Stimulated activated memory B cell treated with anti-CD40 and anti-IgM and Interleukin-4, amounts not matched to agents 10 μg/mL and 1 μg/mL and 100 μg/mL, for 72 hours (primary cell): ENCODE measurements around the gene CNRIP1.
A peak's percentile ranks its signal among the peaks of the same experiment; 100 is the strongest.

Experiments
- ATAC-seq: fragments of 150-1000 bp; cut with Tn5 transposase; 2 replicates; pipeline ENCODE4 v1.10.0; 2021
- H3K27ac Mint-ChIP-seq: one replicate; pipeline ENCODE4 v1.8.0; 2022; ENCODE audit warnings: mild to moderate bottlenecking, mixed read lengths
- H3K27me3 Mint-ChIP-seq: one replicate; pipeline ENCODE4 v1.8.0; 2022; ENCODE audit warnings: mixed read lengths
- H3K36me3 Mint-ChIP-seq: one replicate; pipeline ENCODE4 v1.8.0; 2022; ENCODE audit warnings: mixed read lengths
- H3K4me1 Mint-ChIP-seq: one replicate; pipeline ENCODE4 v1.8.0; 2022; ENCODE audit warnings: mixed read lengths
- H3K4me3 Mint-ChIP-seq: one replicate; pipeline ENCODE4 v1.8.0; 2022; ENCODE audit warnings: mild to moderate bottlenecking, moderate library complexity, mixed read lengths
- H3K9me3 Mint-ChIP-seq: one replicate; pipeline ENCODE4 v1.8.0; 2022; ENCODE audit warnings: mixed read lengths

CNRIP1 gene, protein sequence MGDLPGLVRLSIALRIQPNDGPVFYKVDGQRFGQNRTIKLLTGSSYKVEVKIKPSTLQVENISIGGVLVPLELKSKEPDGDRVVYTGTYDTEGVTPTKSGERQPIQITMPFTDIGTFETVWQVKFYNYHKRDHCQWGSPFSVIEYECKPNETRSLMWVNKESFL

DNA sequence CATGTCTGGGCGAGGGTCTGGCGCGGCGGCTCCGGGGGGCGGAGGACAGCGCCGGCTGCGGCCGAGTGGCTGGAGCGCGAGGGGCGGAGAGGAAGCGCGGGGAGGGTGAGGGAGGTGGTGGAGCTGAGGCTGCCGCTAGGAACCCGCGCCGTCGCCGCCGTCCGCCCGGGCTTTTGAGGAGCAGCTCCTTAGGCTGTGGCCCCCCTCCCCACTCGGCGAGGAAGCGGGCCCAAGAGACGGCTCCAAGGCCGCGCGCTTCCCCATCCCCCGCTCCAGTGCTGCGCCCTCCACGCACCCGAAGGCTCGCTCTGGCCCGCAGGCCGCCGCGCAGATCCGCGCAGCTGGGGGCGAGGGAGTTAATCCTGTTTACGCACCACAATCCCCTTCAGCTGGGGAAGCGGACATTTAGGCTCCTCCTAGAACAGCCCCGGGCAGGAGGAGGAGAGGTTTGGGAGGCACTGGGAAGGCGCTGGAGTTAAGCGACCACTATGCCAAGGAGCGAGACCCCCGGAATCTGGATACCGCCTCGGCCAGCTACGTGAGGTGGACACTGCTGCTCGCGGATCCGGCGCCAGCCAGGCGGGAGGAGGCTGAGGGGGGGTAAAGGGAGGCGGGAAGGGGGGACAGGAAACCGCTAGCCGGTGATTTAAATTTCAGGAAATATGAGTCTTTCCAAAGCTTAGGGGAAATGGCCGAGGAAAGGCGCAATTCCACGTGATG, at the start of gene CNRIP1:
TSS of gene CNRIP1 (minus strand) at position 552 of the 720 bp plus-strand sequence. CDS start at position 3, 549 bp downstream.
- Mint-ChIP-seq H3K4me3 (peak within 1 kb of the TSS; percentile 66), H3K27ac (peak within 1 kb of the TSS; percentile 53)

DNA sequence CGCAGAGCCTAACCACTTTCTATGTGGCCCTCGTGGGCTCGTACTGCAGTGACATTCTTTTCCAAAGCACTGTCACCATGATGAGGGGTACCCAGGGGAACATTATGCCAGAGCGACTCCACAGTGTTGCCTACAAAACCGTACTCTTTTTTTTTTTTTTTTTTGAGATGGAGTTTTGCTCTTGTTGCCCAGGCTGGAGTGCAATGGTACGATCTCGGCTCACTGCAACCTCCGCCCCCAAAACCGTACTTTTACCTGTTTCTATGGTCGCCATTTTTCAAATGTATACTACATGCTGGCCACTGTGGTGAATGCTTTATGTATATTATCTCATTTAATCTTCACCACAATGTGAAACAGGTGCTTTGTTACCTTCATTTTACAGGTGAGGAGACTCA, 49.6 kb upstream of the CNRIP1 start:
- no peak overlapping the region for H3K4me3 Mint-ChIP-seq

More for the DNA sequence above, at the start of gene CNRIP1:
- H3K27me3 Mint-ChIP-seq: peaks cover 40% of the 10 kb centered on the region
- no peaks in the 10 kb centered on the region for H3K36me3 Mint-ChIP-seq
- peak; percentile 58 for ATAC-seq
- no peaks in the 10 kb centered on the region for H3K9me3 Mint-ChIP-seq
- H3K4me1 Mint-ChIP-seq: peaks cover 19% of the 10 kb centered on the region

DNA sequence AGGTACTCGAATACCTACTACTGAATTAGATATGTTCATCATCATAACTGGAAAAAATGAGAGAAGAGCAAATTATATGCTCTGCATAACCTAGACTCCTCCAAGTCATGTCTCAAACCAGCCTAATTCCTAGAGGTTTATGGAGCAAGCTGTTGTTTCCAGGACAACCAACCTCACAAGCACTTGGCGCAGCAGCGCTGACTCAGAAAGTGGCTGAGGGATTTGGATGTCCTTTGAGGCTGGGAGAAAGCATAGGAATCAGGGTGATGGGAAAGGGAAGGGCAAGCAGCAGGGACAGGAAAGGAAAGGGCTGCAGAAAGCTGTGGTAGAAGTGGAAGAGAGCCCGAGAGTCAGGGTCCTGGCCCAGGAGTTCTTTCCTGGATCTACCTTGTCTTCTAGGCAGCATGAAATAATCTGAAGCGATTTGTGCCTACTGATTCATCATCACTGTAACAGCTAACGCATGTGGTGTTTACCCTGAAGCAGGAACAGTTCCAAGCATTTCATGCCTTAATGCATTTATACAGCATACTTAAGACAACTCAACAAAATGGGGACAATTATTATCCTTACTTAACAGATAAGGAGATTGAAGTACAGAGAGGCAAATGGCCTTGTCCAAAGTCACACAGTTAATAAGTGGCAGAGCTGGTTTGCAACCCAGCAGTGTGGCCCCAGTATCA, 49.0 kb upstream of the CNRIP1 start:
- Mint-ChIP-seq H3K4me1 (peaks cover 82% of the 10 kb centered on the region), H3K27me3 (no peaks in the 10 kb centered on the region), H3K36me3 (peaks cover 27% of the 10 kb centered on the region), H3K4me3 (peak overlapping the region; percentile 74), H3K9me3 (no peaks in the 10 kb centered on the region), H3K27ac (peak overlapping the region; percentile 97)
- ATAC-seq: no peak

More for the DNA sequence above, 49.6 kb upstream of the CNRIP1 start:
- peaks cover 27% of the 10 kb centered on the region for H3K36me3 Mint-ChIP-seq
- H3K4me1 Mint-ChIP-seq: peaks cover 82% of the 10 kb centered on the region
- H3K9me3 Mint-ChIP-seq: no peaks in the 10 kb centered on the region
- no peak for ATAC-seq
- H3K27me3 Mint-ChIP-seq: no peaks in the 10 kb centered on the region
- peak overlapping the region; percentile 97 for H3K27ac Mint-ChIP-seq

DNA sequence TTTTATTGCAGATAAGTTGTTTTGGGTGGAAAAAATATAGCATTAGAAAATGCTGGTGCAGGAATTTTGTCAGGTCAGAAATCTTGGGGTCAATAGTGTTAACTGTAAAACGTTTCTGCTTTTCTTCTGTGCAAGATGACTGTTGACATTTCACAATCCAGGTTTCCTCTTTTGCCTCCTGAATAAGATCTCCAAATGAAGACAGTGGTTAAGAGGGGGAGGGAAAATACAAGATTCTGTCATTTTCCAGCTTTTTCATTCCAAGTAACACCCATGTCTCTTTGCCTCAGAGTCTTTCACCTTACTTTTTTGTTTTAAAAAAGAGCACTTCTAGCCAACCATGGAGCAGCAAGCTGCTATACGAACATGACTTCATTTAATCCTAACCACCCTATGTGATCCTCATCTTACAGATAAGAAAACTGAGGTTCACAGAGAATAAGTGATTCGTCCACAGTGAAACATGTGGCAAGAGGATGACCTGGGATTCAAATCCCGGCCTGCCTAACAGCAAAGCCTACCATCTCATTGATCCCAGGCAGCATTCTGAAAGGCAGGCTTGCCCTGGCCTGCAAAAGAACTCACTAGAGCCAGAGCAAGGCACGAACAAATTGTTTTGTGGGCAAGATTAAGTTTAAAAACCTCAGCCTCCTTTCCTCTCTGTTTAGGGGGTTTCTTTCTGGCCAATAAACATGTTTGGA, 48.4 kb upstream of the CNRIP1 start:
- peaks cover 26% of the 10 kb centered on the region for H3K36me3 Mint-ChIP-seq
- no peak for ATAC-seq
- H3K27me3 Mint-ChIP-seq: no peaks in the 10 kb centered on the region
- peaks cover 88% of the 10 kb centered on the region for H3K4me1 Mint-ChIP-seq
- H3K4me3 Mint-ChIP-seq: peak overlapping the region; percentile 74
- no peaks in the 10 kb centered on the region for H3K9me3 Mint-ChIP-seq
- peak overlapping the region; percentile 97 for H3K27ac Mint-ChIP-seq

DNA sequence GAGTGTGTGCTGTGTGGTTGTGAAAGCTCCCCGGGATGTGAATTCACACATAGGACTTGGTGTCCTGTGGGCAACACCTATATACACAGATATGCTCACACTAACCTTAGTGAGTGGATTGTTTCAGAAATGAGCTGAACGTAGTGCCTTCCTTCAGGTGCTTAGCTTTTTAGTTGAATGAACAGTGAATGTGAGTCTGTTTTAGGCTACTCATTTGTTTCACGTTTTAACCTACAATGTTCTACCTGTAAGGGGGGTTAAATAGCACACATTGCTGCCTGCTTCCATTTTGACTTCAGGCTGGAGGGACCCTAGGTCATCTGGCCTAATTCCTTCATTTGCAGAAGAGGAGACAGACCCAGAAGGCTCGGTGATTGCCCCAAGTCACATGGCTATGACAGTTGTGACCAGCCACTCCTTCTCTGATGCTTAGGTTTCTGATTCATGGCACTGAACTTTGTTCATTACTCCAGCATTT, 46.4 kb upstream of the CNRIP1 start:
- peak; percentile 70 for ATAC-seq
- Mint-ChIP-seq H3K27me3 (no peaks in the 10 kb centered on the region), H3K4me3 (peak overlapping the region; percentile 98), H3K4me1 (peaks cover 84% of the 10 kb centered on the region), H3K9me3 (no peaks in the 10 kb centered on the region), H3K27ac (peak overlapping the region; percentile 97), H3K36me3 (peaks cover 18% of the 10 kb centered on the region)

DNA sequence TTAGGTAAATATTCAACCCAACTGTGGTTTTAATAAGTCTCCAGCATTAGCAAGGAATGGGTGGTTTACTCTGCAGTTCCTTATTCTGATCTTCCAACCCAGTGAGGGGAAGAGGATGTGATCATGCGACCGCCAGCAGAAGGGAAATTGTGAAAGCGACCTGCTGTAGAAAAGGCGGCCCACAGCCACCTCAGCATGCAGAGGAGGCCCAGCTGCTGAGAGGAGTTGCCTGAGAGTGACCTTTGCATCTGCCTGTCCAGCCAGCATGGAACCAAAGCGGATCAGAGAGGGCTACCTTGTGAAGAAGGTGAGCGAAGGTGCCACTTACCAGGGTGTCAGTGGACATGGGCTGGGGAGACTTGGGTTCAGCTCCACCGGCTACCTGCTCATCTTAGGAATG, 45.3 kb upstream of the CNRIP1 start, which contains the start of gene PLEK:
TSS of gene PLEK (plus strand) at position 196 of the 400 bp plus-strand sequence. CDS start at position 266, 70 bp downstream.
- H3K27me3 Mint-ChIP-seq: no peaks in the 10 kb centered on the region
- no peaks in the 10 kb centered on the region for H3K9me3 Mint-ChIP-seq
- peaks cover 74% of the 10 kb centered on the region for H3K4me1 Mint-ChIP-seq
- H3K36me3 Mint-ChIP-seq: peaks cover 16% of the 10 kb centered on the region
- ATAC-seq: peak; percentile 85
- H3K4me3 Mint-ChIP-seq: peak within 1 kb of the TSS; percentile 98
- H3K27ac Mint-ChIP-seq: peak within 1 kb of the TSS; percentile 97

DNA sequence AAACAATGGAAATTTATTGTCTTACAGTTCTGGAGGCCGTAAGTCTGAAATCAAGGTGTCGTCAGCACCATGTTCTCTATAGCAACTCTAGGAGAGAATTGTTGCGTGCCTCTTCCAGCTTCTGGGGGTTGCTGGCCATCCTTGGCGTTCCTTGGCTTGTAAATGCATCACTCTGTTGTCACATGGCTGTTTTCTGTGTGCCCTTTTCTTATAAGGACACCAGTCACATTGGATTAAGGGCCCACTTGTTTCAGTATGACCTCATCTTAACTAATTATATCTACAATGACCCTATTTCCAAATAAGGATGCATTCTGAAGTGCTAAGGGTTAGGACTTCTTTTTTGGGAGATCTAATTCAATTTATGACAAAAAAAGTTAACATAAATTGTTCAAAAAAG, 44.0 kb upstream of the CNRIP1 start:
- Mint-ChIP-seq H3K36me3 (peaks cover 3% of the 10 kb centered on the region), H3K4me1 (peaks cover 65% of the 10 kb centered on the region), H3K27me3 (no peaks in the 10 kb centered on the region), H3K27ac (peak overlapping the region; percentile 97), H3K9me3 (no peaks in the 10 kb centered on the region), H3K4me3 (no peak overlapping the region)
- no peak for ATAC-seq

DNA sequence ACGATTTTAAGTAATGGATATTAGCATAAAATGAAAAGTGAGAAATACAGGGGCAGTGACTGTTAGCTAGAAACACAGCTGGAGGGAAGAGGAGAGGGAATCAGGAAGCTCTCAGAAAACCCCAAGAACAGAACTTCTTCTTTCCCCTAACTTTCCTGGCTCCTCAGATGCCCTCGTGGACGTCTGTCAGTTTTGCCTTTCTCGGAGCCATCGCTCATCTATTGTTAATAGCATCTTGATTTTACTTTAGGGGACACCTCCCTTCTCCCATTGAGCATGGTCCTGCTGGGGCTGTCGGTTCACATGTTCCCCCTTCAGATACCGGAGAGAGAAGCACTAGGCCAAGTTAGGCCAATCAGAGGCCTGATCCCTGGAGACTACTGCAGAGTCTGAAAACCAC, 43.0 kb upstream of the CNRIP1 start:
- H3K27me3 Mint-ChIP-seq: no peaks in the 10 kb centered on the region
- H3K27ac Mint-ChIP-seq: peak overlapping the region; percentile 97
- no peaks in the 10 kb centered on the region for H3K9me3 Mint-ChIP-seq
- peak overlapping the region; percentile 74 for H3K4me3 Mint-ChIP-seq
- ATAC-seq: no peak
- H3K4me1 Mint-ChIP-seq: peaks cover 61% of the 10 kb centered on the region
- H3K36me3 Mint-ChIP-seq: no peaks in the 10 kb centered on the region

DNA sequence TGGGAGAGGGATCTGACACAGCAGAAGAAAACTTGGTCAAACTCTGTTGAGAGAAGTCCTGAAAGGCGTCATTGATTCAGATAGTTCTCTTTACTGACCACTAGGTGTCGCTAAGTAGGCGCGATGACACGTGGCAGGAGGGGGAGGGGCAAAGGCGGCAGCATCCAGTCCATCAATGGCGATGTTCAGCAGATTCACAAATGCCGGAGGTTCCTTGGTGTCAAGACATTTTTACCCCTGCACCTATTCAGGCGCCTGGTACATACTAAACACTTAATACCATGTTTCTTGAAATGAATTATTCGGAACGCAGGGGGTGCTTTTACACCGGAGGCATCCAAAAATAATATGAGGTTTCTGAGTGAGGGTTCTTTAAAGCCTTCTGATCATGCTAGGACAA, 42.3 kb upstream of the CNRIP1 start:
- Mint-ChIP-seq H3K27ac (peak overlapping the region; percentile 97), H3K36me3 (no peaks in the 10 kb centered on the region), H3K4me3 (peak overlapping the region; percentile 74), H3K9me3 (no peaks in the 10 kb centered on the region), H3K27me3 (no peaks in the 10 kb centered on the region), H3K4me1 (peaks cover 57% of the 10 kb centered on the region)
- ATAC-seq: peak; percentile 81

DNA sequence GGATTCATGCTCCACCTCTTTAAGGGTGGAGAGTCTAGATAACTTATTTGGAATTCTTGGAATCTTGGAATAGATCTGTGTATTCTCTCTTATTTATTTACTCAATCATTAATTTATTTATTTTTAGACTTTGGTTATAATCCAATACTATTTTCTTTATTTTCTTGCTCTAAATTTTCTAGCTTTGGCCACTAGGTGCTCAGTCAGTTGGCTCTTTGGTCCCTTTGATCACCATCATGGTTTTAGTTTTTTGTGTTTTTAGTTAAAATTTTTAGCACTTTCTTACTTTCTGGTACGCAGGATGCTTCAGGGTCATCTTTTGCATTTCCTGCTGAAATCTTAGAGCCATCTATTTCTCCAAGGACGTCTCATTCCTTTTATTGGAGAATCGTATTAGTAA, 40.1 kb upstream of the CNRIP1 start:
- H3K27ac Mint-ChIP-seq: no peak overlapping the region
- no peaks in the 10 kb centered on the region for H3K27me3 Mint-ChIP-seq
- H3K9me3 Mint-ChIP-seq: no peaks in the 10 kb centered on the region
- peaks cover 43% of the 10 kb centered on the region for H3K4me1 Mint-ChIP-seq
- no peak overlapping the region for H3K4me3 Mint-ChIP-seq
- ATAC-seq: no peak
- no peaks in the 10 kb centered on the region for H3K36me3 Mint-ChIP-seq

DNA sequence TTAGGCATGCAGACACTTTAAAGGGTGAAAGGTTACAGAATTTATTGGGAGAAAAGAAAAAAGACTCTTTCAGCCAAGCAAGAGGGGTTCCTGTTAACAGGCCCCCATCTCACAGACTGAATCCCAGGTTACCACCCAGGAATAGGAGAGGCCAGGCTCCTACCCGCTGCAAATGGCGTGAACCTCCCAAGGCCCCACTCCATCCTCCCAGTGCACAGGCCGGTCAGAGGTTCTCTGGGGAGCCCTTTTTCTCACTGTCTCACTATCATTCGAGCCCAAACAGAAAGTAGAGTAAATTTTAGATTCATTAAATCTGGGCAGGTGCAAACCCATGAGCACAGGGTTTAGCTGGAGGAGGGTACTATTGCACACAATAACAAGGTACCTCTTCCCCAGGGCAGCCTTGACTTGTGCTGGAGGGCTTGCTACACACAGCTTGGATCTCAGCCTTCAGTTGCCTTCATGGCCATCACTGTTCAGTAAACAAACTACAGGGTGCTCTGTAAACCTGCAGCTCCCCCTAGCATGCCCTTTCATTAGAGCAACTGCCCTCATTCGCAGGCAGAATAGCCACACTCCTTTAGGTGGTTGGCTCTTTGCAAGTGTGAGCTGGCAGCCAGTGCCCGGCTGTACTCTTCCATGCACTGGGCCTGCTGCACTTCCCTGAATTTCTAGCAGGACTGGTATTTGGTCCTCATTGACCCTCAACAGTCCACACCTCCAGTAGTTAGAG, 38.0 kb upstream of the CNRIP1 start:
- Mint-ChIP-seq H3K4me1 (peaks cover 22% of the 10 kb centered on the region), H3K9me3 (no peaks in the 10 kb centered on the region), H3K27me3 (no peaks in the 10 kb centered on the region), H3K4me3 (peak overlapping the region; percentile 23), H3K36me3 (no peaks in the 10 kb centered on the region), H3K27ac (peak overlapping the region; percentile 76)
- ATAC-seq: peak; percentile 67

DNA sequence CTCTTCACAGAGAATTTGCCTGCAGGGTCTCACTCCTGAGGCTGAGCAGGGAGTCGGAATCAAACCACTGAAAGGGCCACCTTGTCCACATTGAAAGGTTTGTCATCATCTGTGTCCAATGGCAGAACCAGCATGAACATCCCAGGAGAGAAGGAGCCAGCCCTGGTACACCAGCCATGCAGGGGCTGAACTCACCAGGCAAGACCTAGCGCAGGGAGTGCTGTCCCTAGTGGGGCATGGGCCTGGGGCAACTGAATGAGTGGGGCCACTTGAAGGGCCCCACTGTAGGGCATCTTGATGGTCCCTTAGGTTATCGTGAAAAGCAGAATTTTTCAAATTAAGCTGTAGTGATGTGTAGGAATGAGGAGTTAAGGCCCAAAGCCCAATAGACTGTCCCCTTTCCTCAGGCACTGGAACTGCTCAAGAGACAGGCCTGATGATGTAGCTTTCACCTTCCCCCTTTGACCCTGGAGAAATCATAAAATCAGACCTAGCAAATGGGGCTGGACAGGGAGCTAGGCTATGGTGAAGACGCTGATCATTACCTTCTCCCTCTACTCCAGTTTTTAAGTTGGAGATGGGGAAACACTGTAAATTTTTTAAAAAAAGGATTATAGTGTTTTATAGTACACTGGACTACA, 37.0 kb upstream of the CNRIP1 start:
- H3K4me1 Mint-ChIP-seq: peaks cover 19% of the 10 kb centered on the region
- no peak overlapping the region for H3K27ac Mint-ChIP-seq
- no peaks in the 10 kb centered on the region for H3K9me3 Mint-ChIP-seq
- H3K4me3 Mint-ChIP-seq: no peak overlapping the region
- no peaks in the 10 kb centered on the region for H3K36me3 Mint-ChIP-seq
- H3K27me3 Mint-ChIP-seq: no peaks in the 10 kb centered on the region
- ATAC-seq: no peak

DNA sequence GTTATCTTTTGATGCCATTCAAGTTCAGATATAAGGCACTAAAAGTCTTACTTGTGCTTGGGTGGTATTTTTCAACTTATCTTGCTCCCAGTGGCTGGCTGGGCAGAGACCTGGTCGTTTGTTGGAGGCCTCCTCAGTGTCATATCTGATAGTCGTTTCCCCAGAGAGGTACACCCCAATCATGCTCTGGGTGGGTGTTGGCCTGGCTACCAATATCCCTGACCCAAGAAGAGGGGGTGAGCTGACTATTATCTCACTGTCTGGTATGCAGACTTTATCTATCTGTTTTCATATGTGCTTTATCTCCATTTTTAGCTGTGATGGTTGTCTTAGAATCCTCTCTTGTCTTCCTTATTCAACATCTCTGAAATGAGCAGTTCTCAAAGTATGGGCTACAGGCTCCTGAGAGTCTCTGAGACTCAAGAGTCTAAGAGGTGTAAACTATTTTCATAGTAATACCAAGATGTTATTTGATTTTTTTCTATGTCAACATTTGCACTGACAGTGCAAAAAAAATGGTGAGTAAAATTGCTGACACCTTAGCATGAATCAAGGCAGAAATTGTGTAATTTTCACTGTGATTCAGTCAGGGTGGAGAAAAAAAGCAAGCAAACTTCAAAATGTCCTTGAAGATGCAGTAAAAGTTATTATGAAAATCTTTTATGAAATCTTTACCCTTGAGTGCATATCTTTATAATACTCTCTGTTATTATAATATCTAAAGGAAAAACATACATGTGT, 33.1 kb upstream of the CNRIP1 start:
- Mint-ChIP-seq H3K4me3 (no peak overlapping the region), H3K4me1 (peaks cover 11% of the 10 kb centered on the region), H3K27ac (no peak overlapping the region), H3K36me3 (no peaks in the 10 kb centered on the region), H3K9me3 (no peaks in the 10 kb centered on the region), H3K27me3 (no peaks in the 10 kb centered on the region)
- ATAC-seq: no peak
